Sigmoid colon (tissue), 7 donors: Measurements from ENCODE around the gene FATE1. TPM values are rescaled to one million over a fixed set of nuclear protein-coding genes. Genes with fewer than 3 reads are reported as not detected.

Experiments
- DNase-seq: peaks from one replicate; pipeline ENCODE4 v3.0.0-alpha.2; 2019
- H3K27ac ChIP-seq, 4 donors: fragments of 200-600 bp; sonication (generic); one replicate each; pipeline ENCODE4 v1.5.1; 2016 to 2019; ENCODE audit warnings: mild to moderate bottlenecking in 1 of 4
- H3K27me3 ChIP-seq, 3 donors: fragments of 200-600 bp; sonication (generic); one replicate each; pipeline ENCODE4 v1.5.1; 2019; ENCODE audit warnings: mild to moderate bottlenecking in 1 of 3
- H3K36me3 ChIP-seq, 4 donors: fragments of 200-600 bp; sonication (generic); one replicate each; pipeline ENCODE4 v1.5.1; 2016 to 2019
- H3K4me1 ChIP-seq, 4 donors: fragments of 200-600 bp; sonication (generic); one replicate each; pipeline ENCODE4 v1.5.1; 2017 to 2019
- H3K4me3 ChIP-seq, 4 donors: fragments of 200-600 bp; sonication (generic); one replicate each; pipeline ENCODE4 v1.5.1; 2017 to 2019; ENCODE audit warnings: mild to moderate bottlenecking in 2 of 4, moderate library complexity in 1 of 4
- H3K9me3 ChIP-seq, 4 donors: fragments of 200-600 bp in 3 of 4; sonication (generic) in 3 of 4; one replicate each; pipeline versions ENCODE4 v1.5.1 to v1.6.1; 2013 to 2019
- CTCF ChIP-seq, 4 experiments: fragments of 450-650 bp in 3 of 4; fragments of 200-600 bp in 1 of 4; IDR thresholded peaks; one replicate each; pipeline ENCODE4 v1.5.1; 2016 to 2019; ENCODE audit warnings: antibody characterized with exemption in 4 of 4, mild to moderate bottlenecking in 3 of 4, moderate library complexity in 2 of 4
- EP300 ChIP-seq, 4 donors: sonication (generic); formaldehyde crosslinking; IDR thresholded peaks; one replicate each; pipeline ENCODE4 v1.6.1; 2017; ENCODE audit warnings: antibody characterized with exemption in 4 of 4
- POLR2A ChIP-seq, 2 donors: fragments of 450-650 bp; IDR thresholded peaks; one replicate each; pipeline ENCODE4 v1.6.1; 2016; ENCODE audit warnings: antibody characterized with exemption in 2 of 2, mild to moderate bottlenecking in 2 of 2, moderate library complexity in 2 of 2
- POLR2AphosphoS5 ChIP-seq, 4 donors: sonication (generic); formaldehyde crosslinking; IDR thresholded peaks; one replicate each; pipeline ENCODE4 v1.6.1; 2017; ENCODE audit warnings: antibody characterized with exemption in 4 of 4
- WGBS, 2 donors: extraction: QIAGEN DNeasy Blood & Tissue Kit; methylation state at CpG; one replicate each; pipeline ENCODE4 v1.1.7; 2013; 5-methylcytosine and 5-hydroxymethylcytosine counted together
- intact Hi-C: fragments of 100-400 bp; cut with DNase I; formaldehyde crosslinking; loops from one replicate; pipeline ENCODE4 v1.15.1; 2023
- polyA plus RNA-seq, 3 donors: library from polyadenylated mRNA; stranded (reverse); fragments of 200-250 nt; gene quantifications; one replicate each; pipeline ENCODE4 v1.2.3, GENCODE V29; 2013
- total RNA-seq, 4 donors: library from RNA; depleted of rRNA; stranded (reverse); fragments of >200 nt; gene quantifications; one replicate each; pipeline ENCODE4 v1.1.0, GENCODE V29; 2016
- donor health status: healthy with polysubstance abuse.
- donor health status: Bipolar disorder and iron deficiency.
- donor health status: healthy.

The FATE1 gene
- total and polyA plus RNA-seq, 7 donors = 0.06 TPM; not detected in 6

- TF ChIP-seq POLR2A (IDR thresholded peaks at IDR 0.05) (no peak), CTCF (IDR thresholded peaks at IDR 0.05) (peak; percentile 14 to 67 (median 54))
- Histone ChIP-seq H3K4me3 (no peak overlapping the region), H3K4me1 (no peaks in the 10 kb centered on the region), H3K27me3 (peaks cover 0 to 3% (median 0%) of the 10 kb centered on the region in 3 donors), H3K9me3 (no peaks in the 10 kb centered on the region), H3K36me3 (no peaks in the 10 kb centered on the region), H3K27ac (no peak overlapping the region)
- intact Hi-C loops = no loop called here
- peak; percentile 70 for DNase-seq
- WGBS, 2 donors = 11 to 17% methylated on average over 22 of the region's 22 CpGs
Observed at GRCh38 chrX:151753313-151754046, 37.6 kb downstream of the FATE1 start.

GRCh38 chrX:151754047-151754429, 38.2 kb downstream of the FATE1 start:
- Histone ChIP-seq H3K4me1 (no peaks in the 10 kb centered on the region), H3K9me3 (no peaks in the 10 kb centered on the region), H3K4me3 (no peak overlapping the region), H3K36me3 (no peaks in the 10 kb centered on the region), H3K27me3 (peaks cover 0 to 3% (median 0%) of the 10 kb centered on the region in 3 donors), H3K27ac (no peak overlapping the region)
- no peak for TF ChIP-seq EP300 (IDR thresholded peaks at IDR 0.05)
- TF ChIP-seq POLR2AphosphoS5 (IDR thresholded peaks at IDR 0.05) = no peak
- no peak for TF ChIP-seq POLR2A (IDR thresholded peaks at IDR 0.05)
- no peak for TF ChIP-seq CTCF (IDR thresholded peaks at IDR 0.05)
- WGBS, 2 donors = 68 to 72% methylated on average over 6 of the region's 6 CpGs
- intact Hi-C loops = no loop called here
- no peak for DNase-seq

GRCh38 chrX:151754641-151755215, 38.9 kb downstream of the FATE1 start:
- no peaks in the 10 kb centered on the region for H3K4me1 ChIP-seq
- H3K27ac ChIP-seq = no peak overlapping the region
- H3K4me3 ChIP-seq = no peak overlapping the region
- 65 to 77% methylated on average over 11 of the region's 11 CpGs for WGBS, 2 donors
- intact Hi-C loops = no loop called here
- no peaks in the 10 kb centered on the region for H3K9me3 ChIP-seq
- no peaks in the 10 kb centered on the region for H3K36me3 ChIP-seq
- TF ChIP-seq EP300 (IDR thresholded peaks at IDR 0.05) = no peak
- DNase-seq = no peak
- H3K27me3 ChIP-seq = no peaks in the 10 kb centered on the region

- 88 to 91% methylated on average over 11 of the region's 11 CpGs for WGBS, 2 donors
- no peak for DNase-seq
- no peaks in the 10 kb centered on the region for H3K27me3 ChIP-seq
- no peaks in the 10 kb centered on the region for H3K36me3 ChIP-seq
- intact Hi-C loops = no loop called here
- TF ChIP-seq EP300 (IDR thresholded peaks at IDR 0.05) (no peak), CTCF (IDR thresholded peaks at IDR 0.05) (no peak), POLR2A (IDR thresholded peaks at IDR 0.05) (no peak), POLR2AphosphoS5 (IDR thresholded peaks at IDR 0.05) (no peak)
- no peak overlapping the region for H3K27ac ChIP-seq
- H3K4me3 ChIP-seq = no peak overlapping the region
- H3K4me1 ChIP-seq = no peaks in the 10 kb centered on the region
- no peaks in the 10 kb centered on the region for H3K9me3 ChIP-seq
Observed at GRCh38 chrX:151759041-151759708, 43.3 kb downstream of the FATE1 start.

- no peaks in the 10 kb centered on the region for H3K9me3 ChIP-seq
- intact Hi-C loops = no loop called here
- H3K36me3 ChIP-seq = no peaks in the 10 kb centered on the region
- H3K27ac ChIP-seq = no peak overlapping the region
- no peak overlapping the region for H3K4me3 ChIP-seq
- TF ChIP-seq POLR2AphosphoS5 (IDR thresholded peaks at IDR 0.05) (no peak), CTCF (IDR thresholded peaks at IDR 0.05) (no peak), POLR2A (IDR thresholded peaks at IDR 0.05) (no peak), EP300 (IDR thresholded peaks at IDR 0.05) (no peak)
- no peaks in the 10 kb centered on the region for H3K4me1 ChIP-seq
- H3K27me3 ChIP-seq = no peaks in the 10 kb centered on the region
- WGBS, 2 donors = 29 to 55% methylated on average over 2 of the region's 2 CpGs
- DNase-seq = no peak
Observed at GRCh38 chrX:151762802-151763201, 47.0 kb downstream of the FATE1 start.
